WTC11 (cell line): ENCODE results near the gene TPGS2. TPM values are rescaled to one million over a fixed set of nuclear protein-coding genes. Genes with fewer than 3 reads are reported as not detected.

Source experiments
- ATAC-seq: fragments of 200-7000 bp; cut with Tn5 transposase; 2 replicates; pipeline ENCODE4 v1.10.0; 2021; ENCODE audit warnings: mild to moderate bottlenecking, moderate library complexity
- CTCF ChIA-PET: fragments of 300-600 bp; sonication (Branson Sonifier 250); formaldehyde crosslinking; loops from one replicate; lab custom pipeline; 2021; ENCODE audit warnings: antibody characterized with exemption; lab: Charles Lee
- POLR2A ChIA-PET: fragments of 350-600 bp; sonication (Branson Sonifier 250); formaldehyde crosslinking; loops from one replicate; lab custom pipeline; 2021; ENCODE audit warnings: antibody characterized with exemption; lab: Charles Lee
- DNase-seq: peaks from one replicate; pipeline ENCODE4 v3.0.0; 2021; ENCODE audit warnings: low spot score
- H3K27ac Mint-ChIP-seq: 2 replicates; pipeline ENCODE4 v1.8.0; 2021; ENCODE audit warnings: mixed read lengths
- H3K27me3 Mint-ChIP-seq: 2 replicates; pipeline ENCODE4 v1.8.0; 2021; ENCODE audit warnings: low read depth, mild to moderate bottlenecking, moderate library complexity, mixed read lengths
- H3K36me3 Mint-ChIP-seq: 2 replicates; pipeline ENCODE4 v1.8.0; 2021; ENCODE audit warnings: mixed read lengths
- H3K4me1 Mint-ChIP-seq: 2 replicates; pipeline ENCODE4 v1.8.0; 2022; ENCODE audit warnings: mixed read lengths
- H3K4me3 Mint-ChIP-seq: 2 replicates; pipeline ENCODE4 v1.8.0; 2021; ENCODE audit warnings: mild to moderate bottlenecking, moderate library complexity, mixed read lengths
- H3K9me3 Mint-ChIP-seq: 2 replicates; pipeline ENCODE4 v1.8.0; 2021; ENCODE audit warnings: mixed read lengths
- ATF1 ChIP-seq: sonication (generic); formaldehyde crosslinking; IDR thresholded peaks from 2 replicates; pipeline ENCODE4 v1.8.1; 2023; ENCODE audit warnings: mild to moderate bottlenecking, moderate library complexity, missing genetic modification reagents
- CBFB ChIP-seq: sonication (generic); formaldehyde crosslinking; IDR thresholded peaks from 2 replicates; pipeline ENCODE4 v1.8.1; 2022; ENCODE audit warnings: mild to moderate bottlenecking, low read depth, missing genetic modification reagents
- CREM ChIP-seq: sonication (generic); formaldehyde crosslinking; IDR thresholded peaks from 2 replicates; pipeline ENCODE4 v1.8.1; 2022; ENCODE audit warnings: mild to moderate bottlenecking, missing genetic modification reagents, moderate library complexity
- EMX1 ChIP-seq: fragments of 250-450 bp; sonication (Bioruptor Pico); IDR thresholded peaks from 2 replicates; pipeline ENCODE4 v1.8.0; 2021; ENCODE audit warnings: mild to moderate bottlenecking
- ETV6 ChIP-seq: sonication (generic); formaldehyde crosslinking; IDR thresholded peaks from 2 replicates; pipeline ENCODE4 v1.8.1; 2022; ENCODE audit warnings: mild to moderate bottlenecking, missing genetic modification reagents
- GABPB1 ChIP-seq: sonication (generic); formaldehyde crosslinking; IDR thresholded peaks from 2 replicates; pipeline ENCODE4 v1.8.1; 2023; ENCODE audit warnings: mild to moderate bottlenecking, missing genetic modification reagents
- JAZF1 ChIP-seq: fragments of 250-450 bp; sonication (Bioruptor Pico); IDR thresholded peaks from 2 replicates; pipeline ENCODE4 v1.9.0; 2021; ENCODE audit warnings: moderate library complexity, mild to moderate bottlenecking, inconsistent platforms
- JUN ChIP-seq: sonication (generic); formaldehyde crosslinking; IDR thresholded peaks from 2 replicates; pipeline ENCODE4 v1.8.0; 2023; ENCODE audit warnings: mild to moderate bottlenecking, missing genetic modification reagents
- MXD4 ChIP-seq: fragments of 250-450 bp; sonication (Bioruptor Pico); IDR thresholded peaks from 2 replicates; pipeline ENCODE4 v1.8.0; 2021; ENCODE audit warnings: mild to moderate bottlenecking, moderate library complexity, borderline replicate concordance
- NFYB ChIP-seq: sonication (generic); formaldehyde crosslinking; conservative IDR thresholded peaks from 2 replicates; pipeline ENCODE4 v1.8.0; 2022; ENCODE audit warnings: low read depth, missing genetic modification reagents
- NR1H2 ChIP-seq: sonication (generic); formaldehyde crosslinking; IDR thresholded peaks from 2 replicates; pipeline ENCODE4 v1.9.0; 2021; ENCODE audit warnings: mild to moderate bottlenecking, moderate library complexity, missing genetic modification reagents
- RORB ChIP-seq: fragments of 250-450 bp; sonication (Bioruptor Pico); IDR thresholded peaks from 2 replicates; pipeline ENCODE4 v1.9.0; 2021; ENCODE audit warnings: mild to moderate bottlenecking
- SMAD3 ChIP-seq: sonication (generic); formaldehyde crosslinking; IDR thresholded peaks from 2 replicates; pipeline ENCODE4 v1.8.0; 2022; ENCODE audit warnings: missing genetic modification reagents, mild to moderate bottlenecking, borderline replicate concordance
- SP1 ChIP-seq: sonication (generic); formaldehyde crosslinking; conservative IDR thresholded peaks from 2 replicates; pipeline ENCODE4 v1.8.1; 2022; ENCODE audit warnings: missing genetic modification reagents
- ZNF219 ChIP-seq: sonication (generic); formaldehyde crosslinking; IDR thresholded peaks from 2 replicates; pipeline ENCODE4 v1.8.0; 2023; ENCODE audit warnings: missing genetic modification reagents, mild to moderate bottlenecking, borderline replicate concordance
- ZNF263 ChIP-seq: sonication (generic); formaldehyde crosslinking; IDR thresholded peaks from 2 replicates; pipeline ENCODE4 v1.8.1; 2022; ENCODE audit warnings: low read depth, mild to moderate bottlenecking, moderate library complexity, missing genetic modification reagents
- total RNA-seq: library from RNA; stranded (reverse); gene quantifications from 3 replicates; pipeline ENCODE4 v1.2.3, GENCODE V29; 2021
- TF ChIP-seq, protein P1 (sequence below): sonication (generic); formaldehyde crosslinking; IDR thresholded peaks from 2 replicates; pipeline ENCODE4 v1.8.1; 2023; ENCODE audit warnings: mild to moderate bottlenecking, missing genetic modification reagents
- TF ChIP-seq, protein P2 (sequence below): sonication (generic); formaldehyde crosslinking; IDR thresholded peaks from 2 replicates; pipeline ENCODE4 v1.8.0; 2022; ENCODE audit warnings: mild to moderate bottlenecking, missing genetic modification reagents
- TF ChIP-seq, protein P3 (sequence below): fragments of 250-450 bp; sonication (Bioruptor Pico); conservative IDR thresholded peaks from 2 replicates; pipeline ENCODE4 v1.9.0; 2021; ENCODE audit warnings: mild to moderate bottlenecking
- TF ChIP-seq, protein P4 (sequence below): fragments of 250-450 bp; sonication (Bioruptor Pico); IDR thresholded peaks from 2 replicates; pipeline ENCODE4 v1.9.0; 2021; ENCODE audit warnings: mild to moderate bottlenecking
- TF ChIP-seq, protein P5 (sequence below): fragments of 250-450 bp; sonication (Bioruptor Pico); IDR thresholded peaks from 2 replicates; pipeline ENCODE4 v1.9.0; 2021; ENCODE audit warnings: mild to moderate bottlenecking
- TF ChIP-seq, protein P6 (sequence below): fragments of 250-450 bp; sonication (Bioruptor Pico); IDR thresholded peaks from 2 replicates; pipeline ENCODE4 v1.8.0; 2021; ENCODE audit warnings: mild to moderate bottlenecking

TPGS2 gene
- total RNA-seq, 1 experiment from 2014 or later = 96.9 TPM

DNA sequence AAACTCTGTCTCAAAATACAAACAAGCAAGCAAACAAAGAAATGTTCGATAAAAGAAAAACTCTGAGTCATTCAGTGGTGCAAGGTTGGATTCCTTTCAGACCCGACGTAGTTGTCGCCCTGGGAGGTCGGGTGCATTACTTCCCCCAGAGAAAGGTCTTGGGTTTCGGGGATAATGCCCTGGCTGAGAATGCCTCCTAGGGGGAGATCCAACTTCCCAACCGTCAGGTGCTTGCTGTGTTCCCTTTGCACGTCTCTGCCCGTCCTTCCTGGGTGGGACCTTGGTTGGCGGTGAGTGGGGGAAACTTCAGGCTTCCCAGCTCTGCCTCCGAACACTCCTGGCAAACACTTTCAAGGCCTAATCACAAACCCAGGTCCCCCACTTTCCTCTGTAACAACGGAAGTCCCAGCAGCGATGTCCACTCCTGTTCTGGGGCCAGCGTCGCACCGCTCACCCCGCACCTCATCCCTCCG, 609 bp downstream of the TPGS2 start:
- Mint-ChIP-seq H3K36me3 (peaks cover 17% of the 10 kb centered on the region), H3K9me3 (no peaks in the 10 kb centered on the region), H3K4me1 (peaks cover 19% of the 10 kb centered on the region), H3K27me3 (no peaks in the 10 kb centered on the region; the same call in 1 of the 2 replicates), H3K27ac (peak overlapping the region; percentile 92), H3K4me3 (peak overlapping the region; percentile 79)
- ChIA-PET POLR2A (no interaction called here), CTCF (interaction anchor here (1.2 to 2.2 kb wide), 2 partner anchors 18 to 70 kb away, joined by 7 to 20 read pairs; no protein-coding TSS in a partner anchor)
- ATAC-seq (peak; percentile 49), DNase-seq (peak; percentile 38)
- TF ChIP-seq JAZF1 (no peak), ATF1 (CRISPR knock-in tag) (0 out of 2 replicates have a peak, but pooled peaks have one; percentile 9), GABPB1 (0 out of 2 replicates have a peak, but pooled peaks have one; percentile 4)
- TF ChIP-seq, protein P1, sequence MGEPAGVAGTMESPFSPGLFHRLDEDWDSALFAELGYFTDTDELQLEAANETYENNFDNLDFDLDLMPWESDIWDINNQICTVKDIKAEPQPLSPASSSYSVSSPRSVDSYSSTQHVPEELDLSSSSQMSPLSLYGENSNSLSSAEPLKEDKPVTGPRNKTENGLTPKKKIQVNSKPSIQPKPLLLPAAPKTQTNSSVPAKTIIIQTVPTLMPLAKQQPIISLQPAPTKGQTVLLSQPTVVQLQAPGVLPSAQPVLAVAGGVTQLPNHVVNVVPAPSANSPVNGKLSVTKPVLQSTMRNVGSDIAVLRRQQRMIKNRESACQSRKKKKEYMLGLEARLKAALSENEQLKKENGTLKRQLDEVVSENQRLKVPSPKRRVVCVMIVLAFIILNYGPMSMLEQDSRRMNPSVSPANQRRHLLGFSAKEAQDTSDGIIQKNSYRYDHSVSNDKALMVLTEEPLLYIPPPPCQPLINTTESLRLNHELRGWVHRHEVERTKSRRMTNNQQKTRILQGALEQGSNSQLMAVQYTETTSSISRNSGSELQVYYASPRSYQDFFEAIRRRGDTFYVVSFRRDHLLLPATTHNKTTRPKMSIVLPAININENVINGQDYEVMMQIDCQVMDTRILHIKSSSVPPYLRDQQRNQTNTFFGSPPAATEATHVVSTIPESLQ (CRISPR knock-in tag) = no peak
- TF ChIP-seq, protein P2, sequence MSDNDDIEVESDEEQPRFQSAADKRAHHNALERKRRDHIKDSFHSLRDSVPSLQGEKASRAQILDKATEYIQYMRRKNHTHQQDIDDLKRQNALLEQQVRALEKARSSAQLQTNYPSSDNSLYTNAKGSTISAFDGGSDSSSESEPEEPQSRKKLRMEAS (CRISPR knock-in tag) = peak; percentile 11; the same call in 1 of the 2 replicates

DNA sequence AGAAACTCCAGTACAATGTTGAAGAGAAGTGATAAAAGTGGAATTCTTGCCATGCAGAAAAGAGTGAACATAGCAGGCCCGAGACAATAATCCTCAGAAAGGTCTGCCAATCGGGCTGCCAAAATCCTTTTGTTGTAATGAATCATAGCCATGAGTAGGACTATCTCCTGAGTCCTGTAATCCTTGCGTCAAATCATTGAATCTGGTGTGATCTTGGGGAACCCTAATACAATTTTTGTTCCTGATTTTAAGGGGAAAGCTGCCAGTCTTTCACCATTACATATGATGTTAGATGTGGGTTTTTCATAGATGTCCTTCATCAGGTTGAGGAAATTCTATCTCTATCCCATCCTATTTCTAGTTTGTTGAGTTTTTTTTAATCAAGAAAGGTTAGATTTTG, 2.2 kb downstream of the TPGS2 start:
- Mint-ChIP-seq H3K36me3 (peaks cover 23% of the 10 kb centered on the region), H3K9me3 (no peaks in the 10 kb centered on the region), H3K27ac (no peak overlapping the region), H3K4me1 (peaks cover 19% of the 10 kb centered on the region), H3K4me3 (no peak overlapping the region), H3K27me3 (no peaks in the 10 kb centered on the region; the same call in 1 of the 2 replicates)
- no peak for TF ChIP-seq ETV6 (CRISPR knock-in tag)
- TF ChIP-seq SP1 (CRISPR knock-in tag) = no peak
- TF ChIP-seq MXD4 (CRISPR knock-in tag) = no peak
- no peak for TF ChIP-seq CREM
- no peak for TF ChIP-seq CBFB (CRISPR knock-in tag)
- TF ChIP-seq ZNF219 = no peak
- TF ChIP-seq EMX1 (CRISPR knock-in tag) = no peak
- TF ChIP-seq, protein P3, sequence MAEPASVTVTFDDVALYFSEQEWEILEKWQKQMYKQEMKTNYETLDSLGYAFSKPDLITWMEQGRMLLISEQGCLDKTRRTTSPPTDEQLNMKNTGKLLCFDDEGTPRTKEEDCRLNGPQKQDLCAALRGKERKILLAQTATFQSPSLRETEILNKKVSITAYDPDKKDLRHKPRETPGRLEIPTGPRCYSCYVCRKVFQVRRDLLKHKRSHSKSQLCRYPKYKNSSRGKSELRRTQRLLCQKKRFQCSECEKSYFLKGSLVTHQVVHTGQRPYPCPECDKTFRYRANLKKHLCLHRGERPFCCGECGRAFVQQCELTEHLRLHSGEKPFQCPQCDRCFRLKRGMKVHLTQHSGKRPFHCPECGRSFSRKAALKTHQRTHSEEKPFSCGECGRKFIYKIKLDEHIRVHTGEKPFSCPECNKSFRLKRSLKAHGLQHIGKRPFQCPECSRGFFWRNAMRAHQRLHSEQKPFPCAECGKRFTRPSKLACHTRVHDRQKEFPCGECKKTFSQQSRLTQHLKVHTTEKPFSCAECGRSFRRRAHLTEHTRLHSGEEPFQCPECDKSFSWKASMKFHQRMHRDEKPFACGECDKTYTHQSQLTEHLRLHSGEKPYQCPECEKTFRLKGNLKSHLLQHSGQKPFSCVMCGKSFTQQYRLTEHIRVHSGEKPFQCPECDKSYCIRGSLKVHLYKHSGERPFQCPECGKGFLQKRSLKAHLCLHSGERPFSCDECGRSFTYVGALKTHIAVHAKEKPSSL (CRISPR knock-in tag) = no peak
- no peak for TF ChIP-seq NR1H2 (CRISPR knock-in tag)
- TF ChIP-seq, protein P4, sequence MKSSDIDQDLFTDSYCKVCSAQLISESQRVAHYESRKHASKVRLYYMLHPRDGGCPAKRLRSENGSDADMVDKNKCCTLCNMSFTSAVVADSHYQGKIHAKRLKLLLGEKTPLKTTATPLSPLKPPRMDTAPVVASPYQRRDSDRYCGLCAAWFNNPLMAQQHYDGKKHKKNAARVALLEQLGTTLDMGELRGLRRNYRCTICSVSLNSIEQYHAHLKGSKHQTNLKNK (CRISPR knock-in tag) = no peak
- no peak for TF ChIP-seq SMAD3 (CRISPR knock-in tag)
- no peak for TF ChIP-seq JUN (CRISPR knock-in tag)
- no peak for TF ChIP-seq RORB (CRISPR knock-in tag)
- CTCF ChIA-PET = no interaction called here
- ATAC-seq (no peak), DNase-seq (no peak)
- POLR2A ChIA-PET = no interaction called here

DNA sequence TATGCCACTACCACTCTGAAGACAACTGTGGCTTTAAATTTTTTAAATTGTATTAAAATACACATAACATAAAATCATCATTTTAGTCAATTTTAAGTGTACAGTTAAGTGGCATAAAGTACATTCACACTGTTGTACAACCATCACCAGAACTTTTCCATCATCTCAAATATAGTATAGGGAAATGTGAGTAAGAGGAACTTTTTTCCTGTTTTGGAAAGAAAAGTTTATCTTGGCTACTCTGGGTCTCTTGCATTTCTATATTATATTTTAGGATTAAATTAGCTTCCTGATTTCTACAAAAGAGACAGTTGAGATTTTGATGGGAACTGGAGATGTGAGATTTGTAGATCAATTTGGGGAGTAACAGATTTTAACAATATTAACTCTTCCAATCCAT, 3.3 kb downstream of the TPGS2 start:
- ATAC-seq = no peak
- no peak for DNase-seq
- H3K27me3 Mint-ChIP-seq = no peaks in the 10 kb centered on the region; the same call in 1 of the 2 replicates
- TF ChIP-seq, protein P5, sequence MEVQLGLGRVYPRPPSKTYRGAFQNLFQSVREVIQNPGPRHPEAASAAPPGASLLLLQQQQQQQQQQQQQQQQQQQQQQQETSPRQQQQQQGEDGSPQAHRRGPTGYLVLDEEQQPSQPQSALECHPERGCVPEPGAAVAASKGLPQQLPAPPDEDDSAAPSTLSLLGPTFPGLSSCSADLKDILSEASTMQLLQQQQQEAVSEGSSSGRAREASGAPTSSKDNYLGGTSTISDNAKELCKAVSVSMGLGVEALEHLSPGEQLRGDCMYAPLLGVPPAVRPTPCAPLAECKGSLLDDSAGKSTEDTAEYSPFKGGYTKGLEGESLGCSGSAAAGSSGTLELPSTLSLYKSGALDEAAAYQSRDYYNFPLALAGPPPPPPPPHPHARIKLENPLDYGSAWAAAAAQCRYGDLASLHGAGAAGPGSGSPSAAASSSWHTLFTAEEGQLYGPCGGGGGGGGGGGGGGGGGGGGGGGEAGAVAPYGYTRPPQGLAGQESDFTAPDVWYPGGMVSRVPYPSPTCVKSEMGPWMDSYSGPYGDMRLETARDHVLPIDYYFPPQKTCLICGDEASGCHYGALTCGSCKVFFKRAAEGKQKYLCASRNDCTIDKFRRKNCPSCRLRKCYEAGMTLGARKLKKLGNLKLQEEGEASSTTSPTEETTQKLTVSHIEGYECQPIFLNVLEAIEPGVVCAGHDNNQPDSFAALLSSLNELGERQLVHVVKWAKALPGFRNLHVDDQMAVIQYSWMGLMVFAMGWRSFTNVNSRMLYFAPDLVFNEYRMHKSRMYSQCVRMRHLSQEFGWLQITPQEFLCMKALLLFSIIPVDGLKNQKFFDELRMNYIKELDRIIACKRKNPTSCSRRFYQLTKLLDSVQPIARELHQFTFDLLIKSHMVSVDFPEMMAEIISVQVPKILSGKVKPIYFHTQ (CRISPR knock-in tag) = no peak
- TF ChIP-seq, protein P6, sequence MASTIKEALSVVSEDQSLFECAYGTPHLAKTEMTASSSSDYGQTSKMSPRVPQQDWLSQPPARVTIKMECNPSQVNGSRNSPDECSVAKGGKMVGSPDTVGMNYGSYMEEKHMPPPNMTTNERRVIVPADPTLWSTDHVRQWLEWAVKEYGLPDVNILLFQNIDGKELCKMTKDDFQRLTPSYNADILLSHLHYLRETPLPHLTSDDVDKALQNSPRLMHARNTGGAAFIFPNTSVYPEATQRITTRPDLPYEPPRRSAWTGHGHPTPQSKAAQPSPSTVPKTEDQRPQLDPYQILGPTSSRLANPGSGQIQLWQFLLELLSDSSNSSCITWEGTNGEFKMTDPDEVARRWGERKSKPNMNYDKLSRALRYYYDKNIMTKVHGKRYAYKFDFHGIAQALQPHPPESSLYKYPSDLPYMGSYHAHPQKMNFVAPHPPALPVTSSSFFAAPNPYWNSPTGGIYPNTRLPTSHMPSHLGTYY (CRISPR knock-in tag) = no peak
- no peak for TF ChIP-seq NFYB (CRISPR knock-in tag)
- TF ChIP-seq ETV6 (CRISPR knock-in tag) = no peak
- TF ChIP-seq ZNF263 (CRISPR knock-in tag) = no peak

More for the DNA sequence above, 3.3 kb downstream of the TPGS2 start:
- POLR2A ChIA-PET = no interaction called here
- Mint-ChIP-seq H3K36me3 (peaks cover 24% of the 10 kb centered on the region), H3K4me1 (peaks cover 19% of the 10 kb centered on the region), H3K27ac (no peak overlapping the region), H3K9me3 (no peaks in the 10 kb centered on the region), H3K4me3 (no peak overlapping the region)
- CTCF ChIA-PET = no interaction called here
